Measurements from ENCODE around the gene KLRF2.
A peak's percentile ranks its signal among the peaks of the same experiment; 100 is the strongest.

The KLRF2 gene

DNA sequence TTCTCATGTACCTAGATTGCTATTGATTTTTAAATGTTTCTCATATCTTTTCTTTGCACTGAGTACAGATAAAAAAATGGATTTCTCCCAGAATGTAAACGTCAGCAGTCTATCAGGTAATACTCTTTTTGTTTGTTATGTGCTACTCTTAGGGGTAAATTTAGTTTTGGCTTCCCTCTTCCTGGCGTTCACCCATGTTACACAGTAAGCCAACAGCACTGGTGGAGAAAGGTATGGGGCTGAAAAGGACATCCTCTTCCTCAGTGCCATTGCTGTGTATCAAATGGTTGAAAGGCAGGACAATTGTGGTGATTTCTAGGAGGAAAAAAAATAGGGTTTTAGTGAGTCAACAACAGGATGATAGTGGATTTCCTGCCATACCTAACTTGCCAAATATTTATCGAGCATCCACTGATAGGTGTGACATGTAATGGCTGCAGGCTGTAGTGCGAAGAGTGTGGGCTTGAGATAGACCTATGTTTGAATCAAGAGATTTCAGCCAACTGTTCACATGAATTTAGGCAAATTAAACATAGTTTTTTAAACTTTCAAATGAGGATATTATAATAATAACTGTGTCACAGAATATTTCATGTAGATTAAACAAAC is 7.5 kb downstream of the KLRF2 start:
- no peak for DNase-seq

DNA sequence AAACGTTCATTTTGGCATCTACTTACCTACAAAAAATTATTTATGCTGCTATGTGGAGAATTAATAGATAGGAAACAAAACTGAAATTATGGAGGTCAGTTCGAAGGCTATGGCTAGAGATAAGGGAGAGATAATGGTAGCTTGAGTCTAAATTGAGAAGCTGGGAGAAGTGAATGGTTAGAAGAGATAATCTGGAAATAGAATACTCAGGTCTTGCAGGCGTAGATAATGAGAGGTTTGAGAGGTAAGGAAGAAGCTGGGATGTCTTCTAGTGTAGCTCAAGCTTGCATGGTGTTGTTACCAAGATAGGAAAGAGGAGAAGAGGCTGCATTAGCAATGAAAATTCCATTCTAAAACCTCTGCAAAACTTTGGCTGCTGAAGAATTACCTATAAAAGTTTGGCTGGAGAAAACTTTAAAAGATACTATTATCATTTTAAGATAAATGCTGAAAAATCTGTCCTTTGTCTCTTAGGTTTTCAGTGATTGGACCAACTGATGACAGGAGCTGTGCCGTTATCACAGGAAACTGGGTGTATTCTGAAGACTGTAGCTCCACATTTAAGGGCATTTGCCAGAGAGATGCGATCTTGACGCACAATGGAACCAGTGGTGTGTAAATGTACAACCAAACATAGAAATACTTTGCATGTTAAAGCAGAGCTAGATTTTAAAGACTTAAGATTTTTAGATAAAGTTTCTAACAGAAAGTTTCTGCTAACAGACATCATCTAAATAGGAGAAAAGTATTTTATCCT is 14.1 kb downstream of the KLRF2 start:
- DNase-seq = no peak

DNA sequence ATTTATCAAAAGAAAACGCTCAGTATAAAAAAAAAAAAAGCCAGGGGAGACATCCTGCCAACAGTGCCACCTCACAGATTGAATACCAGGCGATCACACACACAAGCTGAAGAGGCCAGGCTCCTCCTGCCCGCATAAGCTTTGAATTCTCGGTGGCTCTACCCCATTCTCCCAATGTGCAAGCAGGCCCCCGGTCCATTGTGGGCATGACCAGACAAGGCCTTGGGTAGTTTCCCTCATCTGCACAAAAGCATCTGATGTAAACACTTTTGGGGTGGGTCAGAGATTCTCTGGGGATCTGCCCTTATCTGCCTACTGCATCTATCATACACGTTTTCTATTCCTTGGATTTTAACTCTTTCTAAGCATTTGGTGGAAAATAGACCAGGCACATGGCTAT is 16.2 kb downstream of the KLRF2 start:
- no peak for DNase-seq

DNA sequence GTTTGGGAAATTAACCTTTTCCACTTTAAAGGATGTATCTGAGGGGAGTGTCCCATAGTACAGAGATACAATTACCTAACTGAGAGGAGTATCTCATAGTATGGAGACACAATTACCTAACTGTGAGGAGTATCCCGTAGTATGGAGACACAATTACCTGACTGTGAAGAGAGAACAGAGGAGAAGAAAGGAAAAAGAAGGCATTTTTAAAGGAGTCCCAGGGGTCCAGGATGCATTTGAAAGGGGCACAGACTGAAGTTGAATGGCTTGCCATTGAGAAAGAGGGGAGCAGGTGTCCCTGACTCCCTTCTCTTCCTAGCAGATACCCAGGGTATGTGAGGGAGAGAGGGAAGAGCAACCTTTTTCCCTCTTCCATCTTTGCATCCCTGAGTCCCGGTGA is 17.9 kb downstream of the KLRF2 start:
- DNase-seq = no peak

DNA sequence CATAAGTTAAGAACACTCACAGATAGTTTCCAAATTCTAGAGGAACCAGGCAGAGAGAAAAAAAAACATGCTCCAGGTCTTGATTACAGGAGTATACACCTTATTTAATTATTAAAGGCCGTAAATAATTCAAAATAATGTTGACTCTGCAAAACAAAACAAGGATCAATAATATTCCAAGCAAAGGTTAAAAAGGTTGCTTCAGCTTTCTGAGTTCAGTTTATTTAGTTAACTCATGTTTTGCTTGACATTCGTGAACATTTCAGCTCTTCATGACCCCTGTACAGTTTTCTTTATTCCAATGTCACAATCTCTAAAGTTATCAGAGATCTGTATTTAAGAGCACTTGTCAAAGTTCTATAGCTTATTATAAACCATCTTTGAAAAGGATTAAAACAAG is 19.6 kb downstream of the KLRF2 start:
- DNase-seq = no peak

DNA sequence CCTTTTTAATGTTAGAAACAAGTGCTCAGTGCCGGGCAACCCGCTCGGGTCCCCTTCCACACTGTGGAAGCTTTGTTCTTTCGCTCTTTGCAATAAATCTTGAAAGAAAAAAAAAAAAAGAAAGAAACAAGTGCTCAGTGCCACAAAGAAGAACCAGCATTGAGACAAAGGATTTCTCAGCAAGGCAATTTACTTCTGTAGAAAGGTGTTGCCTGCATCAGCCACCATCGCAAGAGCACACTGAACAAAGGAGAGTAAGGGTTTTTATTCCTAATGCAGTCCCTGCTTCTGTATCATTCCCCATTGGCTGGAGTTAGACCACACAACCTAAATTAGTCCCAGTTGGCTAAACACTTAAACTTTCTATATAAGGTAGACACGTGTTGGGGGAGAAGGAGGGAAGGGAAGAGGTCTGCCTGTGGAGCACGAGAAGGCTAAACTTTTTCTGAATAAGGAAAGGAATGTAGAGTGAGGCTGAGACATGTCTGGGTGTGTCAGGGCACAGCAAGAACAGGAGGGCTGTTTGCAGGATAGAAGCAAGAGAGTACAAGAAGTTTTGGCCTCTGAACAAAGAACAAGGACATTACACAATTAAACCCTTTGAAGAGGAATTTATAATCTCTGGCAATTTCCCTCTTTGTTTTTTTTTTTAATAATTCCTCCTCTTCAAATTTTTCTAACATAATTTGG is 21.4 kb downstream of the KLRF2 start:
- DNase-seq = no peak

DNA sequence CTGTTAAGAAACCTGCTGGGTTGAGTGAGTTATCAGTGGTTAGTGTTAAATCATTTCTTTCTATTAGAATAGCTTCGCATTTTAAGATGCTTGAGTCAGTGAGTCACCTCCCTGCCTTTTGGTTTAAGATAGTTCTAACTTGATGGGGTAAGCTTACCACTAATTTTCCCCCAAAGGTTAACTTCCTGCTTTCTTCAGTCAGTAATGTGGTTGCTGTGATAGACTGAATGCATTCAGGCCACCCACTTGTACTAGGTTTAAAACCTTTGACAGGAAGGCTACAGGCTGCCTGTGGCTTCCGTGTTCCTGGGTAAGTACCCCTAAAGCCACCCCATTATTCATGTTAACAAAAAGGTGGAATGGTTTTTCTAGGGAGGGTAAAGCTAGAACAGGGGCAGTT is 25.6 kb downstream of the KLRF2 start:
- peak in 2 of 5 experiments; percentile 61 to 77 for DNase-seq

DNA sequence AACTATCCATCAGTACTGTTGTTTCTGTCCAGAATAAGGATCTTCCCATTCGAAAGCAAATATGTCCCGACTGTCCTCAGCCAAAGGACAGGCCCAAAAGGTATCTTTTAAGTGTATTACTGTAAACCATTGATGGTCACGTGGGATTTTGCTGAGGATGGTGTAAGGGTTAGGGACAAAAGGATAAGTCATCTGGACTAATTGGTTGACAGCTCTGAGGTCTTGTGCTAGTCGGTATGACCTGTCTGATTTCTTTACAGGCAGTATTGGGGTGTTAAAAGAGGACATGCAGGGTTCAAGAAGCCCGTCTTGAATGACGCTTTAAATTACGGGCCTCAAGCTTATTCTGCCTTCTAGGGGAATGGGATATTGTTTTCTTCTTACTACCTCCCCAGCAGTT is 26.5 kb downstream of the KLRF2 start:
- DNase-seq = no peak

DNA sequence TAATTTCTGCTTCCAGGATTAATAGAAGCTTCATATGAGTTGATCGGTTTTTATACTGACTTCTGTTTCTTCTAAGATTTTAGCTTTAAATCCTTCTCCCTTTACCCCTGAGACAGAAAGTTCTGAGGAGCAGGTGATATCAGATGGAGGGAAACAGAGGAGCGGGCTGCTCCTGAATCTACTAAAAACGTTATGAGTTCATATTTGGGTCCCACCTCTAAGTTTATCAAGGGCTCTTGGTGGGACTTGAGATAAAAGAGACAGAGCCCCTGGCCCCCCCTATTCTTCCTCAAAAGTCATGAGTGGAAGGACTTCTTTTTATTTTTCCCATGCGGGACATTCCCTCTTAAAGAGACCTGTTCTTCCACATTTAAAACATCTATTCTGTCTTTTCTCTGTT is 27.1 kb downstream of the KLRF2 start:
- DNase-seq = no peak

DNA sequence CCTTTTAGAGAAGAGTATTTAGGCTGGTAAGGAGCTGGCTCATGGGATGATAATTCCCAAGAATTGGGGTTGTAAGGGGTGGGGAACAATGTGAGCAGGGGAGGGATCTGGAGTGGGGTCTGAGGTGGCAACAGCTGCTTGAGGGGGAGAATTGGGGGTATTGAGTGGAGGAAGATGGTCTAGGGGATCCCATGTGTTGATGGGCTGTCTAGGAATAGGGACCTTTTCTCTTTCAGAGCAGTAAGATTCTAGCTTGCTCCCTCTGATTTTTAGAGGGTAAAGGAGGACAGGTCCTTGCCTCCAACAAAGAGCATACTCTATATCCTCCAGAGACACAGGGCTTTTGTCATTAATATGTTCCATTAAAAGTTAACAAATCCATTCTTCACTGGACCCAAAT is 28.4 kb downstream of the KLRF2 start:
- DNase-seq = no peak

DNA sequence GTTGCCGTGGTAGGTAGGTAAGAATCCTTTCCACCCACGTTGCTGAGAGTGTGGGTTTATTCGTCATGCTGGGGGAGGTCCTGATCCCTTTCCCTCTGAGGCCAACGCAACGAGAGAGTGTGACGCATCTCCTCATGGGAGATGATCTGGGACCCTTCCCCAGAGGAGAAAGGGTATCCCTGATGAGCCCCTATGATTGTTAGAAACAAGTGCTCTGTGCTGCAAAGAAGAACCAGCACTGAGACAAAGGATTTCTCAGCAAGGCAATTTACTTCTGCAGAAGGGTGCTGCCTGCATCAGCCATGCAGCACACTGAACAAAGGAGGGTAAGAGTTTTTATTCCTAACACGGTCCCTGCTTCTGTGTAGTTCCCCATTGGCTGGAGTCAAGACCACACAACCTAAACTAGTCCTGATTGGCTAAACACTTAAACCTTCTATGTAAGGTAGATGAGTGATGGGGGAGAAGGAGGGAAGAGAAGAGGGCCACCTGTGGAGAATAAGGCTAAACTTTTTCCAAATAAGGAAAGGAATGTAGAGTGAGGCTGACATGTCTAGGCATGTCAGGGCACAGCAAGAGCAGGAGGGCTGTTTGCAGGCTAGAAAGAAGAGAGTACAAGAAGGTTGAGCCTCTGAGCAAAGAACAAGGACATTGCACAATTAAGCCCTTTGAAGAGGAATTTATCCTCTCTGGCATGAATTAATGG is 29.6 kb downstream of the KLRF2 start:
- no peak for DNase-seq

DNA sequence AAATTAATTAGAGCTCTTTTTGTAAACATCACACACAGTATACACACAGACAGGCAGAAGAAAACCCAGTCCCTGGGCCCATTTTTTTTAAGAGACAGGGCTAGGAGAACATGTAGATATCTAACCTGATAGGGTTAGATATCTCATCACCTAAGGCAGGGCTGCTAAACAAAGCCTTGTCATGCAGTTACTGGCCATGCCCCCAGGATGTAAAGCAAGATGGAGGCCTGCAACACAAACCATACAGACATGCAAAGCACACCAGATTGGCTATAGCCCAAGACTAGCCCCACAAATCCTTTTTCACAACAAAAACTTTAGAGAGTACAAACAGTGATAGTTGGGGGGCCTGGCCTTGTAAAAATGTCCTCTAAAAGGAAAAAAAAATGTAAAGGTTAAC is 30.4 kb downstream of the KLRF2 start:
- no peak for DNase-seq

DNA sequence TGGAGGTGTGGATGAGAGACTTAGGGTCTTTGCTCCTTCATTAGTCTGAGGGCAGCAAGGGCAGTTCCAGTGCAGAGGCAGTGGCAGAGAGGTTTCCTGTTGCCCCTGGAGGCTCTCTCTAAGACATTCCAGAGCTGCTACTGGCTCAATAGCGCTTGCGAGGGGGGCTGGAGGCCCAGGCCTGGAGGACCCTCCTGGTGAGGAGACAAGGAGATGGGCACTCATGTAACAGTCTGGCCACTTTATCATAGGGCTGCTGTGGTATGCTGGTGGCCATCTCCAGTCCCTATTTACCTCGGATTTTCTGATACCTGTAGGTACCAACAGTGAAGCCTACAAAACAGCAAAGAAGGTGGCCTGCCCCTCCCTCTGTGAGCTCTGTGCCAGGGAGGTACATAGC is 38.2 kb downstream of the KLRF2 start:
- no peak for DNase-seq

DNA sequence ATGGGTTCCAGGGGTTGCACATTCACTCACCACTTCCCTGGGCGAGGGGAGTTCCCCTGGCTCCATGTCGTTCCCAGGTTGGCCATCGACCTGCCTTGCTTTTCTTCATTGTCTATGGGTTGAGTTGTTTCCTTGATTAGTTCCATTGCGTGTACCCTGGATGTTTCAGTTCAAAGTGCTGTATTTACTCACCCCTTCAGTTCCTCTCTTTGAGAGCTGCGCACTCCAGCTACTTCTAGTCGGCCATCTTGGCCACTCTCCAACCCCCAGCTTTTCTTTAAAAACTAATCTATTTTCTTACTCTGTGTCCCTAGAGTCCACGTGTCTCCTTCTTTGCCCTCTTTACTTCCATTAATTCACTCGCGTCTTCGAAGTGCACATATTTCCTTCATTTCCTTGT is 39.2 kb downstream of the KLRF2 start:
- no peak for DNase-seq

DNA sequence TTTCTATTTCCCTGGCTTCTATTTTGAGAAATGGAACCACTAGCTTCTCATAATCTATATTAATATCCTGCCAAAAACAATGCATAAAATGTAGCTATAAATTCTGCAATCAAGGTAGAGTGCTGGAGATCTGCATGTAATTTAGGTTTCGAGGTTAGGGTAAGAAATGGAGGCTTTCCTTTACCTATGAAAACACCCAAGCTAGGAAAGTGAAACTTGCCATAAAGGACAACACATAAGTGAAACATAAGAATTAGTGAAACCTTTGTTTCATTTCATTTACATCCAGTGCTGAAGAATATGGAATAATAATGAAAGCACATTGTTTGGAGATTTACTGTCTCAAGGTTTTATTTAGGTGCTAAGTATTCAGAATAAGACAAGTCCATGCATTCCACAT is 41.1 kb downstream of the KLRF2 start:
- no peak for DNase-seq

DNA sequence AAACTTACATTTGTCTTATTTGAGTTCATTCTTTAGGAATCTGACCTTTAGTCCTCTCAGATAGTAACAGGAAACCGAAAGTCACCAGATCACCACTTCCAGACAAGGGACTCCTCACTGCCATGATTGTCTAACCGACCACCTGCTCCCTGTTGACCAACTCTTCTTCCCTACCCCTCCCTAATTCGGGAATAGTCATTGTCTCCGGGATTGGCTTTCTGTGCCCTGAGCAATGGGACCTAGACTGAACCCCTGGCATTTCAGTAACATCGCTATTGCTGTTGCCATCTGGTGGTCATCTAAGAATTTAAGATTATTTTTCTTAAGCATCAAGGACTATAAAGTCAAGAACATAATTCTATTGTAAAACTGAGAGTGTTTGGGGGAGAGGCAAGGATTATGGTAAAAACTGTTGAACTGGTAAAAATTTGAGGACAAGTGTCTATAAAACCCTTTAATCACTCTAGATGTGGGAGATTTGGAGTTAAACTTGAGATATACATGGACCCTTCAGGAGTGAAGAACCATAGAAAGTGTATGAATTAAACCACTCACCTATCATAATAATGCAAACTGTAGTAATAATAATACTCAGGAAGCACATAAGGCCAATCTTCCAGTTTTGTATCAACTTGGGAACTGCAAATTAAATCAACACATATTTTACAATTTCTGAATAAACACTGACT is 44.6 kb downstream of the KLRF2 start:
- DNase-seq = peak in 2 of 5 experiments; percentile 26 to 45

DNA sequence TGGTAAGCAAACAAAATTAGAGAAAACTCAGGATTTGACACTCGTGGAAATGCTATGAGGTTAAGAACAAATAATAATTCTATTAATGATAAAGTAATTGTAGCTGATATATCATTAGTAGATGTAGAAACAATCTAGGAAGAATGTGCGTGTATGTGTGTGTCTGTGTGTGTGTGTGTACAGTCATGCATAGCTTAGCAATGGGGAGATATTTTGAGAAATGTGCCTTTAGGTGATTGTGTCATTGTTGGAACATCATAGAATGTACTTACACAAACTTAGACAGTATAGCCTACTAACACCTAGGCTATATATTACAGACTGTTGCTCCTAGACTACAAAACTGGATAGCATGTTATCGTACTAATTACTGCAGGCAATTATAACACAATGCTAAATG is 45.6 kb downstream of the KLRF2 start:
- DNase-seq = no peak

DNA sequence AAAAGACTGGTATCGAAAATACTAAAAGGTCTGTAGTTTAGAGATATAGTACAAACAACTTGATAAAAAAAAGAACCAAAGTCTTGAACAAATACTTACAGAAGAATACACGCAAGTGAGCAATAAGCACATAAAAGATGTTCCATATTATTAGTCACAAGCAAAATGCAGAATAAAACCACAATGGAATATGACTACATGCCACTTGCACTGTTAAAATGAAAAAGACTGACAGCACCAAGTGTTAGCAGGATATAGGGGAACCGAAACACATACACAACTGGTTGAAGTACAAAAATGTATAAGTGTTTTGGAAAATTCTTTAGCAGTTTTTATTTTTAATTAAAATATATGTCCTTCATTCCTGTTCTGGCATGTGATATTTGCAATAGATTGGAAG is 47.3 kb downstream of the KLRF2 start:
- no peak for DNase-seq

DNA sequence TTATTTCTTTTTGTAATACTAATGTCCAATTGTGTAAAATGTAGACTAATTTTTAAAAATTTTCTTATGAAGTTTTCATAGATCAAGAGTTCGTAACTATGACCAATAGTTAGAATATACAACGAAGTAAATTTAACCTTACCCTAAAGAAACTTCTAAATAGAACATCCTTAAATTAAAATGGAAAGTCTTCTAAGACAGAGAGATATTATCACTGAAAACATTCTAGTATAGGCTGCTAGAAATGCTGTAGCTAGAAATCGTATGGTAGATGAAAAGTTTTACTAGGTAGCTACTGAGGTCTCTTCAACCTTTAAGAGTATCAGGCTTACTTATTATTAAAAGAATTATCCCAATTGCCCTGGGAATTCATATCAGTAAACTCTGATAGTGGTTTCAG is 50.0 kb downstream of the KLRF2 start:
- DNase-seq = no peak

DNA sequence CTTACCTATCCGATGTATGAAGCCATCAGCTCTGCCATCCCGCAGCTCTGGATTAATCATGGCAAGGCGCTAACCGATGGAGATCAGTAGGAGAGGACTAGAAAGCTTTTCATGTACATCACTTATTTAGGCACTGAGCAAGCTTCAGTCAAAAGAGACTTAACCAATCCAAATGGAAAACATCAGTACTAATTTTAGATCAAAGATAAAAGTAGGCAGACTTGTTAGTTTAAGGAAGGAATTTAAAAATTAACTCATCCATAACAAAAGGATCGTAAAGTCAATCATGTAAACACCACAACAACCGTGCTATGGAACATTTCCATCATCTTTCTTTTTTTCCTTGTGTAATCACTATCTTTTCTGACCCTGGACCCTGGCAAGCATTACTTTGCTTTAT is 51.0 kb downstream of the KLRF2 start, which contains the start of gene CLEC2A:
Gene CLEC2A, minus strand, starts transcription at position 101 of the 400 bp plus-strand sequence. Its CDS starts 41 bp downstream, at position 60.
- no peak for DNase-seq

DNA sequence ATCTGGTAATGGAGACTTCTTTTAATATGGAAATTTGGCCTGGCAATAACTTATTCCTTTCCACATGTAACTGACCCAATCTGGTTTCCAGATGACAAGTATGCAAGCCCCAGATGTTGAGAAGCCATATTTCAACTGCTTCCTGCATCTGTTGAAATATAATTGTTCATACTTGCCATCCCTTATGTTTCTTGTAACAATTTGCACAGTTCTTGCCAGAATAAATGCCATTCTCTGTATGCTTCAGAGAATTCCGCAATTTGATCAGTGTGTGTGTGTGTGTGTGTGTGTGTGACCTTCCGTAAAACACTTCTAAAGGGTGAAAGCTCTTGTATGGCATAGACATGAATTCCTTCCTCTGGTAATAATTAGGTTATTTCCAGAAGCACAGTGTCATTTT is 52.7 kb downstream of the KLRF2 start:
- DNase-seq = no peak

DNA sequence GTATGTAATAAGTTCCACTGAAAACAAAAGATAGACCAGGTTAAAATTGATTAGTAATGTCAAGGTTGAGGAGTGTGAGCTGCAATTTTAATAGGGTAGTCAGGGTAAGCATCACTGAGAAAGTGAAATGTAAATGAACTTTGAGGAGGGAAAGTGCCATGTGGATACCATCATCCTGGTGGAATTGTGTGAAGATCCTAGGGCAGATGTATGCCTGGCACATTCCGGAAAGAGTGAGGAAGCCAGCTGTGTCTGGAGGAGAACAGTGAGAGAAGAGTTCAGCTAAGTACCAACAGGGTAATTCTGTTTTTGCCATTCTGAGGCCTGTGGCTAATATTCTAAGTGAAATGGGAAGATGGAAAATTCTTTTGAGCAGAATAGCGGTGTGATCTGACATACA is 53.7 kb downstream of the KLRF2 start:
- no peak for DNase-seq

DNA sequence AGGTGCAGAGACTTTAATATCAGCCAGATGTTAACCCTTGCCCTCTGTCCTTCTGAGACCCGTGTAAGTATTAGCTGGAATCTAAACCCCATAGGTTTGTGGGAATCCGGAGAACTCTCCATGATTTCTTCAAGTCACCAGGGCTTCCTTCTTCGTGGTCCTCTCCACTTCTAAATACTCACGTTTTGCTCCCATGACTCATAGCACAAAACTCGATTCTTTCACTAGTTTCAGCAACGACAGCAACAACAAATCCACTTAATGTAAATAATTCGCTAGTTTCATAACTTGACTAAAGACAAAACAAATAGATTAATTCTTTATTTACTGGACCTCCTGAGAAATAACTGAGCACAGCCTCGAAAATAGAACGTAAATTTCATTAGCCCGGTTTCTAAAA is 55.3 kb downstream of the KLRF2 start:
- DNase-seq = no peak

Data from T-helper 2 cell (primary cell).